GM10266 (cell line): ENCODE results near the gene SLC6A20.

Experiments
- DNase-seq: peaks from one replicate; pipeline ENCODE4 v3.0.0; 2012; ENCODE audit errors: extremely low spot score
- CTCF ChIP-seq: IDR thresholded peaks from 2 replicates; pipeline ENCODE4 v1.5.1; 2012; ENCODE audit warnings: mild to moderate bottlenecking, low read depth; ENCODE audit not compliant: control insufficient read depth, insufficient read depth; ENCODE audit errors: missing control alignments

The SLC6A20 gene

GRCh38 chr3:45832699-45833098 lies 36.4 kb upstream of the SLC6A20 start:
- peak; percentile 37 for TF ChIP-seq CTCF
- no peak for DNase-seq

GRCh38 chr3:45830121-45830520 lies 33.8 kb upstream of the SLC6A20 start:
- no peak for DNase-seq
- TF ChIP-seq CTCF = no peak

- no peak for TF ChIP-seq CTCF
- DNase-seq = no peak
Measured at GRCh38 chr3:45826908-45827307, 30.6 kb upstream of the SLC6A20 start.

GRCh38 chr3:45826321-45826720 lies 30.0 kb upstream of the SLC6A20 start:
- DNase-seq = no peak
- no peak for TF ChIP-seq CTCF

- no peak for DNase-seq
- no peak for TF ChIP-seq CTCF
Measured at GRCh38 chr3:45821127-45821526, 24.8 kb upstream of the SLC6A20 start.

GRCh38 chr3:45819543-45819942 lies 23.2 kb upstream of the SLC6A20 start:
- no peak for DNase-seq
- TF ChIP-seq CTCF = no peak

- no peak for TF ChIP-seq CTCF
- no peak for DNase-seq
Measured at GRCh38 chr3:45817831-45818522, 21.6 kb upstream of the SLC6A20 start.
